H9 (cell line): ENCODE results near the gene THSD7B. TPM values are rescaled to one million over a fixed set of nuclear protein-coding genes. Genes with fewer than 3 reads are reported as not detected.

Experiments used
- DNase-seq: peaks from one replicate; pipeline ENCODE4 v3.0.0-alpha.2; 2017
- H2AFZ ChIP-seq: one replicate; pipeline ENCODE4 v1.6.1; 2013; ENCODE audit warnings: mild to moderate bottlenecking, low read length, control low read depth, moderate library complexity
- H2AK5ac ChIP-seq: 2 replicates; pipeline ENCODE4 v1.6.1; 2013; ENCODE audit warnings: low read length, control low read depth, mixed read lengths; ENCODE audit not compliant: insufficient read length
- H2BK120ac ChIP-seq: one replicate; pipeline ENCODE4 v1.6.1; 2013; ENCODE audit warnings: low read depth, mild to moderate bottlenecking, low read length, control low read depth, inconsistent platforms; ENCODE audit not compliant: poor library complexity, severe bottlenecking
- H2BK12ac ChIP-seq: 2 replicates; pipeline ENCODE4 v1.6.1; 2013; ENCODE audit warnings: low read length, control low read depth, mixed read lengths, low read depth; ENCODE audit not compliant: insufficient read length
- H2BK15ac ChIP-seq: 2 replicates; pipeline ENCODE4 v1.6.1; 2013; ENCODE audit warnings: low read depth, low read length, control low read depth
- H2BK20ac ChIP-seq: one replicate; pipeline ENCODE4 v1.6.1; 2013; ENCODE audit warnings: low read depth, mild to moderate bottlenecking, low read length, control low read depth, inconsistent platforms; ENCODE audit not compliant: poor library complexity, severe bottlenecking
- H2BK5ac ChIP-seq: 2 replicates; pipeline ENCODE4 v1.6.1; 2013; ENCODE audit warnings: low read length, control low read depth, mixed read lengths; ENCODE audit not compliant: insufficient read length
- H3K14ac ChIP-seq: 2 replicates; pipeline ENCODE4 v1.6.1; 2013; ENCODE audit warnings: low read length, control low read depth; ENCODE audit not compliant: insufficient read depth
- H3K18ac ChIP-seq: 2 replicates; pipeline ENCODE4 v1.6.1; 2013; ENCODE audit warnings: low read depth, mild to moderate bottlenecking, mixed read lengths, low read length, control low read depth; ENCODE audit not compliant: insufficient read length
- H3K23ac ChIP-seq: 2 replicates; pipeline ENCODE4 v1.6.1; 2013; ENCODE audit warnings: low read length, control low read depth, mixed read lengths, low read depth; ENCODE audit not compliant: insufficient read length
- H3K23me2 ChIP-seq: 2 replicates; pipeline ENCODE4 v1.6.1; 2013; ENCODE audit warnings: low read depth, mild to moderate bottlenecking, mixed read lengths, low read length, control low read depth; ENCODE audit not compliant: insufficient read length, poor library complexity, severe bottlenecking
- H3K27ac ChIP-seq: 2 replicates; pipeline ENCODE4 v1.5.1; 2013; ENCODE audit warnings: low read length, control low read depth, mixed read lengths, low read depth; ENCODE audit not compliant: insufficient read length
- H3K27me3 ChIP-seq: 2 replicates; pipeline ENCODE4 v1.6.1; 2013; ENCODE audit warnings: low read length, control low read depth, inconsistent platforms; ENCODE audit not compliant: insufficient read depth
- H3K4ac ChIP-seq: 2 replicates; pipeline ENCODE4 v1.6.1; 2013; ENCODE audit warnings: low read depth, mild to moderate bottlenecking, control low read depth, inconsistent platforms, low read length, moderate library complexity
- H3K4me1 ChIP-seq: 2 replicates; pipeline ENCODE4 v1.6.1; 2013; ENCODE audit warnings: low read length, control low read depth, inconsistent platforms; ENCODE audit not compliant: insufficient read depth
- H3K4me2 ChIP-seq: 2 replicates; pipeline ENCODE4 v1.6.1; 2013; ENCODE audit warnings: low read length, control low read depth, mixed read lengths; ENCODE audit not compliant: insufficient read length, insufficient read depth
- H3K56ac ChIP-seq: 2 replicates; pipeline ENCODE4 v1.6.1; 2013; ENCODE audit warnings: low read depth, mild to moderate bottlenecking, mixed read lengths, low read length, control low read depth; ENCODE audit not compliant: insufficient read length
- H3K79me1 ChIP-seq: 2 replicates; pipeline ENCODE4 v1.6.1; 2013; ENCODE audit warnings: low read depth, mild to moderate bottlenecking, moderate library complexity, low read length, control low read depth, inconsistent platforms; ENCODE audit not compliant: insufficient read depth, poor library complexity, severe bottlenecking
- H3K79me2 ChIP-seq: 2 replicates; pipeline ENCODE4 v1.6.1; 2013; ENCODE audit warnings: low read length, control low read depth, inconsistent platforms; ENCODE audit not compliant: insufficient read depth
- H3K9ac ChIP-seq: 2 replicates; pipeline ENCODE4 v1.6.1; 2013; ENCODE audit warnings: low read length, control low read depth, mixed read lengths; ENCODE audit not compliant: insufficient read length; ENCODE audit errors: extremely low read depth
- H3K9me3 ChIP-seq: one replicate; pipeline ENCODE4 v1.6.1; 2013; ENCODE audit warnings: low read depth, low read length, inconsistent platforms; ENCODE audit not compliant: control insufficient read depth
- H3T11ph ChIP-seq: one replicate; pipeline ENCODE4 v1.6.1; 2013; ENCODE audit warnings: mild to moderate bottlenecking, low read length, control low read depth, inconsistent platforms
- H4K20me1 ChIP-seq: one replicate; pipeline ENCODE4 v1.6.1; 2013; ENCODE audit not compliant: control insufficient read depth, insufficient read length, insufficient read depth
- H4K5ac ChIP-seq: 2 replicates; pipeline ENCODE4 v1.6.1; 2013; ENCODE audit warnings: low read depth, mild to moderate bottlenecking, mixed read lengths, low read length, control low read depth; ENCODE audit not compliant: insufficient read length
- H4K8ac ChIP-seq: replicated peaks from 2 replicates; pipeline ENCODE4 v1.6.1; 2013; ENCODE audit warnings: low read length, control low read depth, mixed read lengths, low read depth; ENCODE audit not compliant: insufficient read length
- H4K91ac ChIP-seq: 2 replicates; pipeline ENCODE4 v1.6.1; 2013; ENCODE audit warnings: low read depth, mild to moderate bottlenecking, moderate library complexity, mixed read lengths, low read length, control low read depth; ENCODE audit not compliant: insufficient read length
- H3K27ac Mint-ChIP-seq, 3 experiments: 2 replicates in 2 of 3; 3 replicates in 1 of 3; pipeline ENCODE4 v1.8.0; 2020 to 2021; ENCODE audit warnings: mixed read lengths in 3 of 3, mild to moderate bottlenecking in 1 of 3, moderate library complexity in 1 of 3
- H3K27me3 Mint-ChIP-seq: 2 replicates; pipeline ENCODE4 v1.8.0; 2021; ENCODE audit warnings: low read depth, mild to moderate bottlenecking, moderate library complexity, mixed read lengths
- H3K36me3 Mint-ChIP-seq, 3 experiments: 2 replicates in 2 of 3; 3 replicates in 1 of 3; pipeline ENCODE4 v1.8.0; 2020 to 2021; ENCODE audit warnings: low read depth in 3 of 3, mixed read lengths in 3 of 3; ENCODE audit not compliant: insufficient read depth in 1 of 3
- H3K4me1 Mint-ChIP-seq, 2 experiments: 2 replicates each; pipeline ENCODE4 v1.8.0; 2020; ENCODE audit warnings: mixed read lengths in 2 of 2
- H3K4me3 Mint-ChIP-seq, 2 experiments: 2 replicates in 1 of 2; 3 replicates in 1 of 2; pipeline ENCODE4 v1.8.0; 2020 to 2021; ENCODE audit warnings: mild to moderate bottlenecking in 2 of 2, mixed read lengths in 2 of 2, moderate library complexity in 1 of 2
- H3K9me3 Mint-ChIP-seq, 2 experiments: 2 replicates in 1 of 2; 3 replicates in 1 of 2; pipeline ENCODE4 v1.8.0; 2020; ENCODE audit warnings: mild to moderate bottlenecking in 2 of 2, mixed read lengths in 2 of 2, moderate library complexity in 1 of 2
- CTCF ChIP-seq: fragments of 200-600 bp; sonication (generic); conservative IDR thresholded peaks from 3 replicates; pipeline ENCODE4 v1.8.0; 2021; ENCODE audit warnings: antibody characterized with exemption, mild to moderate bottlenecking
- WGBS: extraction: QIAGEN DNeasy Blood & Tissue Kit; methylation state at CpG from one replicate; pipeline ENCODE4 v1.1.7; 2013; ENCODE audit warnings: missing lambda C conversion rate, low lambda C conversion rate, mixed read lengths; ENCODE audit not compliant: insufficient read length; ENCODE audit errors: extremely low coverage; 5-methylcytosine and 5-hydroxymethylcytosine counted together
- total RNA-seq: library from RNA; stranded (reverse); gene quantifications from 2 replicates; pipeline ENCODE4 v1.2.1, GENCODE V29; 2021

THSD7B gene
- total RNA-seq, 1 experiment from 2014 or later: 0.85 TPM

GRCh38 chr2:136985044-136985443, 219.7 kb downstream of the THSD7B start:
- H3K27me3 ChIP-seq: no peaks in the 10 kb centered on the region; the same call in 1 of the 2 replicates

More at GRCh38 chr2:136985044-136985443, 219.7 kb downstream of the THSD7B start:
- Histone ChIP-seq H3K4me1 (no peaks in the 10 kb centered on the region), H3K23me2 (no peaks in the 10 kb centered on the region), H3K4me2 (no peak overlapping the region), H2BK12ac (no peak overlapping the region), H3K56ac (no peak overlapping the region), H4K91ac (no peak overlapping the region), H2BK15ac (no peak overlapping the region), H3K79me1 (no peaks in the 10 kb centered on the region), H4K5ac (no peak overlapping the region), H3K18ac (no peak overlapping the region), H3K4ac (no peak overlapping the region), H2AFZ (no peak overlapping the region), H3K79me2 (no peaks in the 10 kb centered on the region), H2BK5ac (no peak overlapping the region), H3K9me3 (no peaks in the 10 kb centered on the region), H2AK5ac (no peak overlapping the region), H2BK20ac (no peak overlapping the region), H4K20me1 (no peaks in the 10 kb centered on the region), H3K9ac (no peak overlapping the region), H4K8ac (no peak overlapping the region), H2BK120ac (no peak overlapping the region), H3K23ac (no peak overlapping the region), H3K14ac (no peak overlapping the region), H3T11ph (no peak overlapping the region), H3K27ac (no peak overlapping the region)
- Mint-ChIP-seq H3K36me3 (no peaks in the 10 kb centered on the region), H3K9me3 (peaks cover 0 to 4% of the 10 kb centered on the region in 2 experiments; a peak in 2 of 5 replicates), H3K27ac (no peak overlapping the region), H3K4me3 (no peak overlapping the region), H3K27me3 (no peaks in the 10 kb centered on the region), H3K4me1 (no peaks in the 10 kb centered on the region)
- DNase-seq: no peak
- no peak for TF ChIP-seq CTCF
- WGBS: no CpG with 5 or more reads among the region's 4 CpGs
